NCI-H524 treated with DMSO at 0.1 percent for 48 hours (cell line): ENCODE data around the gene ATP2A2.
"Not testable (repeated sequence)": the region's sequence is repeated elsewhere in the genome, so short reads cannot be mapped to it uniquely, and the experiment has no call there.

Source experiments
- DNase-seq: peaks from one replicate; lab custom pipeline; 2025; lab: John Stamatoyannopoulos, UW

ATP2A2 gene

GRCh38 chr12:110343114-110343513, 62.1 kb downstream of the ATP2A2 start:
- DNase-seq: no peak

GRCh38 chr12:110343736-110344555, 62.9 kb downstream of the ATP2A2 start:
- DNase-seq: no peak

- no peak for DNase-seq
Observed at GRCh38 chr12:110344657-110345056, 63.6 kb downstream of the ATP2A2 start.

GRCh38 chr12:110345176-110345661, 64.2 kb downstream of the ATP2A2 start:
- no peak for DNase-seq

- no peak for DNase-seq
Observed at GRCh38 chr12:110345963-110346362, 64.9 kb downstream of the ATP2A2 start.

GRCh38 chr12:110347767-110348166, 66.7 kb downstream of the ATP2A2 start:
- DNase-seq: no peak

GRCh38 chr12:110348431-110349059, 67.5 kb downstream of the ATP2A2 start:
- no peak for DNase-seq

- DNase-seq: no peak
Observed at GRCh38 chr12:110349096-110349495, 68.0 kb downstream of the ATP2A2 start.

- DNase-seq: no peak
Observed at GRCh38 chr12:110349514-110350151, 68.6 kb downstream of the ATP2A2 start.

- DNase-seq: no peak
Observed at GRCh38 chr12:110351119-110351518, 70.1 kb downstream of the ATP2A2 start.

- DNase-seq: no peak
Observed at GRCh38 chr12:110352401-110352800, 71.4 kb downstream of the ATP2A2 start.

GRCh38 chr12:110353211-110353965, 72.3 kb downstream of the ATP2A2 start:
- no peak for DNase-seq

GRCh38 chr12:110354172-110354780, 73.2 kb downstream of the ATP2A2 start:
- DNase-seq: peak; percentile 68

- no peak for DNase-seq
Observed at GRCh38 chr12:110355073-110355472, 74.0 kb downstream of the ATP2A2 start.

- DNase-seq: not testable (repeated sequence)
Observed at GRCh38 chr12:110358384-110359097, 77.5 kb downstream of the ATP2A2 start.

- DNase-seq: no peak
Observed at GRCh38 chr12:110361216-110361615, 80.2 kb downstream of the ATP2A2 start.

- DNase-seq: no peak
Observed at GRCh38 chr12:110365489-110366320, 84.7 kb downstream of the ATP2A2 start.

GRCh38 chr12:110366321-110367142, 85.5 kb downstream of the ATP2A2 start:
- no peak for DNase-seq

GRCh38 chr12:110367181-110367864, 86.3 kb downstream of the ATP2A2 start:
- peak; percentile 58 for DNase-seq
